Liver (tissue), 9 donors: Measurements from ENCODE around the gene KDM4C. TPM values are rescaled to one million over a fixed set of nuclear protein-coding genes. Genes with fewer than 3 reads are reported as not detected.

Experiments
- DNase-seq: peaks from one replicate; pipeline ENCODE4 v3.0.0-alpha.2; 2017; ENCODE audit warnings: low spot score
- H3K27ac ChIP-seq, 2 donors: one replicate each; pipeline ENCODE4 v1.7.0; 2013; ENCODE audit warnings: inconsistent platforms in 2 of 2, low read length in 2 of 2, control low read depth in 1 of 2, low read depth in 1 of 2, mild to moderate bottlenecking in 1 of 2
- H3K27me3 ChIP-seq, 4 donors: one replicate each; pipeline versions ENCODE4 v1.6.1 to v1.7.0; 2013; ENCODE audit warnings: low read length in 3 of 4, inconsistent platforms in 1 of 4, mild to moderate bottlenecking in 1 of 4, moderate library complexity in 1 of 4; ENCODE audit not compliant: control insufficient read depth in 4 of 4, insufficient read depth in 4 of 4
- H3K36me3 ChIP-seq, 4 donors: one replicate each; pipeline versions ENCODE4 v1.6.1 to v1.7.0; 2013; ENCODE audit warnings: low read length in 3 of 4, mild to moderate bottlenecking in 3 of 4, low read depth in 1 of 4, moderate library complexity in 1 of 4; ENCODE audit not compliant: control insufficient read depth in 4 of 4, insufficient read depth in 3 of 4
- H3K4me1 ChIP-seq, 4 donors: one replicate each; pipeline versions ENCODE4 v1.6.1 to v1.7.0; 2013; ENCODE audit warnings: low read length in 3 of 4, mild to moderate bottlenecking in 3 of 4, moderate library complexity in 1 of 4; ENCODE audit not compliant: control insufficient read depth in 4 of 4, insufficient read depth in 4 of 4
- H3K4me3 ChIP-seq, 3 donors: one replicate each; pipeline versions ENCODE4 v1.6.1 to v1.7.0; 2013; ENCODE audit warnings: low read length in 3 of 3, control low read depth in 1 of 3, low read depth in 1 of 3, mild to moderate bottlenecking in 1 of 3
- H3K9ac ChIP-seq, 2 donors: one replicate each; pipeline ENCODE4 v1.7.0; 2013; ENCODE audit warnings: low read length in 2 of 2, mild to moderate bottlenecking in 2 of 2, moderate library complexity in 2 of 2, control low read depth in 1 of 2, low read depth in 1 of 2
- H3K9me3 ChIP-seq, 4 donors: one replicate each; pipeline versions ENCODE4 v1.6.1 to v1.7.0; 2013; ENCODE audit warnings: low read length in 3 of 4; ENCODE audit not compliant: control insufficient read depth in 4 of 4
- CTCF ChIP-seq: fragments of 150-350 bp; IDR thresholded peaks from 2 replicates; pipeline ENCODE4 v1.5.1; 2017; ENCODE audit warnings: improper control_type of control experiment, low read depth, low read length; ENCODE audit not compliant: missing input control
- EGR1 ChIP-seq, 2 donors: IDR thresholded peaks; 2 replicates each; pipeline ENCODE4 v1.6.1; 2016 to 2018; ENCODE audit warnings: antibody characterized with exemption in 2 of 2, low read depth in 2 of 2
- FOXA2 ChIP-seq: IDR thresholded peaks from 2 replicates; pipeline ENCODE4 v1.6.1; 2016; ENCODE audit warnings: antibody characterized with exemption
- HNF4A ChIP-seq, 2 donors: conservative IDR thresholded peaks; 2 replicates each; pipeline ENCODE4 v1.6.1; 2016; ENCODE audit warnings: antibody characterized with exemption in 2 of 2, mild to moderate bottlenecking in 2 of 2
- HNF4G ChIP-seq: IDR thresholded peaks from 2 replicates; pipeline ENCODE4 v1.6.1; 2016; ENCODE audit warnings: antibody characterized with exemption
- JUND ChIP-seq, 2 donors: IDR thresholded peaks; 2 replicates each; pipeline ENCODE4 v1.6.1; 2016; ENCODE audit warnings: antibody characterized with exemption in 2 of 2
- NR2F2 ChIP-seq: IDR thresholded peaks from 2 replicates; pipeline ENCODE4 v1.6.1; 2016; ENCODE audit warnings: antibody characterized with exemption
- RAD21 ChIP-seq, 2 donors: IDR thresholded peaks; 2 replicates each; pipeline ENCODE4 v1.6.1; 2016; ENCODE audit warnings: antibody characterized with exemption in 2 of 2, mild to moderate bottlenecking in 2 of 2
- REST ChIP-seq: IDR thresholded peaks from 2 replicates; pipeline ENCODE4 v1.6.1; 2016; ENCODE audit warnings: antibody characterized with exemption, mild to moderate bottlenecking
- RXRA ChIP-seq, 2 donors: IDR thresholded peaks; 2 replicates each; pipeline ENCODE4 v1.6.1; 2017 to 2018; ENCODE audit warnings: antibody characterized with exemption in 2 of 2, mild to moderate bottlenecking in 1 of 2
- SP1 ChIP-seq: IDR thresholded peaks from 2 replicates; pipeline ENCODE4 v1.6.1; 2018; ENCODE audit warnings: antibody characterized with exemption, mild to moderate bottlenecking
- TAF1 ChIP-seq: conservative IDR thresholded peaks from 2 replicates; pipeline ENCODE4 v1.6.1; 2016; ENCODE audit warnings: antibody characterized with exemption, mild to moderate bottlenecking
- WGBS: extraction: QIAGEN DNeasy Blood & Tissue Kit; methylation state at CpG from one replicate; pipeline ENCODE4 v1.1.7; 2013; 5-methylcytosine and 5-hydroxymethylcytosine counted together
- polyA plus RNA-seq, 2 donors: library from polyadenylated mRNA; stranded (reverse) in 1 of 2; unstranded in 1 of 2; fragments of 200-250 nt in 1 of 2; fragments of >200 nt in 1 of 2; fragmentation: Nextera tagmentation in 1 of 2; extraction: Ambion mirVana in 1 of 2; gene quantifications; one replicate each; pipeline versions ENCODE4 v1.2.1 to v1.2.3, GENCODE V29; 2013 to 2015
- total RNA-seq, 2 donors: library from RNA; depleted of rRNA; stranded (reverse); fragments of >200 nt; gene quantifications; one replicate each; pipeline ENCODE4 v1.2.3, GENCODE V29; 2014
- TF ChIP-seq, protein P1 (sequence below): IDR thresholded peaks from 2 replicates; pipeline ENCODE4 v1.6.1; 2016; ENCODE audit warnings: antibody characterized with exemption
- donor health status: healthy.
- donor health status: healthy.
- donor health status: healthy.
- donor health status: healthy.
- donor health status: healthy.

Gene KDM4C
- total and polyA plus RNA-seq, 4 donors: 4.3 to 40.2 (median 24.0) TPM

DNA sequence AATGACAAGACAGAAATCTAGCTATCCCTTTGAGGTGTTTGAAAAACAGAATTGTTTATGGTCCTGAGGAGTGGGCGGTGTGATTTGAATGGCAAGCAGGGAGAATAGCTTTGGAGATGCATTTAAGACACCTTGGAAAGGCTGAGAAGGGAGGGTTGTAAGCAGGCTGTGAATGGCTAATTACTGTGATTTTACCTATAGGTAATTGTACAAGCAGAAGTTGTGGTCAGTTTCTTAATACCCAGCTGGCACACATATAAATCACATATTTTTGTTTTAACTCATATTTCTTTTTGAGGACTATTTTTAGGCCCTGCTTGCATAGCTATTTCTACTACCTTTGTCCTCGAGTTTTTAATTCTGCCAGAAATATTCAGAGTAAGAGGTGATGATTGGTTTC, 248.6 kb downstream of the KDM4C start:
- no peak overlapping the region for H3K27ac ChIP-seq
- H3K4me3 ChIP-seq: no peak overlapping the region
- H3K4me1 ChIP-seq: no peaks in the 10 kb centered on the region
- TF ChIP-seq JUND (IDR thresholded peaks at IDR 0.05) (no peak), REST (no peak), FOXA2 (no peak), SP1 (no peak)
- H3K27me3 ChIP-seq: no peaks in the 10 kb centered on the region
- DNase-seq: no peak
- WGBS: 85% methylated on average over 2 of the region's 2 CpGs
- no peak overlapping the region for H3K9ac ChIP-seq
- peaks cover 0 to 18% (median 12%) of the 10 kb centered on the region in 4 donors for H3K36me3 ChIP-seq
- H3K9me3 ChIP-seq: no peaks in the 10 kb centered on the region

- H3K9me3 ChIP-seq: no peaks in the 10 kb centered on the region
- H3K4me1 ChIP-seq: no peaks in the 10 kb centered on the region
- no peak overlapping the region for H3K4me3 ChIP-seq
- H3K9ac ChIP-seq: no peak overlapping the region
- peaks cover 3 to 31% (median 21%) of the 10 kb centered on the region in 4 donors for H3K36me3 ChIP-seq
- no peak for DNase-seq
- 49% methylated on average over 2 of the region's 2 CpGs for WGBS
- no peak overlapping the region for H3K27ac ChIP-seq
- H3K27me3 ChIP-seq: no peaks in the 10 kb centered on the region
- TF ChIP-seq RAD21 (IDR thresholded peaks at IDR 0.05) (no peak), CTCF (no peak), TAF1 (no peak), FOXA2 (no peak), JUND (IDR thresholded peaks at IDR 0.05) (no peak), REST (no peak), NR2F2 (no peak), HNF4G (no peak), EGR1 (IDR thresholded peaks at IDR 0.05; ENCODE audit: low read depth in 2 of 2) (no peak), HNF4A (conservative IDR thresholded peaks at IDR 0.05) (no peak), RXRA (IDR thresholded peaks at IDR 0.05) (no peak)
- TF ChIP-seq, protein P1, sequence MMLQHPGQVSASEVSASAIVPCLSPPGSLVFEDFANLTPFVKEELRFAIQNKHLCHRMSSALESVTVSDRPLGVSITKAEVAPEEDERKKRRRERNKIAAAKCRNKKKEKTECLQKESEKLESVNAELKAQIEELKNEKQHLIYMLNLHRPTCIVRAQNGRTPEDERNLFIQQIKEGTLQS: no peak
These were observed 250.6 kb downstream of the KDM4C start for GRCh38 chr9:7008411-7008810.
